Stimulated activated CD4-positive, alpha-beta T cell treated with anti-CD3 and anti-CD28 coated beads, Interleukin-12 subunit alpha, Interleukin-12 subunit beta, amount 100 ng/mL, for 24 hours (primary cell): ENCODE data around the gene ZBTB17.
"Not testable (repeated sequence)": the region's sequence is repeated elsewhere in the genome, so short reads cannot be mapped to it uniquely, and the experiment has no call there.

Source experiments
- DNase-seq, 2 experiments: peaks; one replicate each; pipeline ENCODE4 v3.0.0-alpha.2; 2020; ENCODE audit warnings: low read depth in 2 of 2

The ZBTB17 gene

DNA sequence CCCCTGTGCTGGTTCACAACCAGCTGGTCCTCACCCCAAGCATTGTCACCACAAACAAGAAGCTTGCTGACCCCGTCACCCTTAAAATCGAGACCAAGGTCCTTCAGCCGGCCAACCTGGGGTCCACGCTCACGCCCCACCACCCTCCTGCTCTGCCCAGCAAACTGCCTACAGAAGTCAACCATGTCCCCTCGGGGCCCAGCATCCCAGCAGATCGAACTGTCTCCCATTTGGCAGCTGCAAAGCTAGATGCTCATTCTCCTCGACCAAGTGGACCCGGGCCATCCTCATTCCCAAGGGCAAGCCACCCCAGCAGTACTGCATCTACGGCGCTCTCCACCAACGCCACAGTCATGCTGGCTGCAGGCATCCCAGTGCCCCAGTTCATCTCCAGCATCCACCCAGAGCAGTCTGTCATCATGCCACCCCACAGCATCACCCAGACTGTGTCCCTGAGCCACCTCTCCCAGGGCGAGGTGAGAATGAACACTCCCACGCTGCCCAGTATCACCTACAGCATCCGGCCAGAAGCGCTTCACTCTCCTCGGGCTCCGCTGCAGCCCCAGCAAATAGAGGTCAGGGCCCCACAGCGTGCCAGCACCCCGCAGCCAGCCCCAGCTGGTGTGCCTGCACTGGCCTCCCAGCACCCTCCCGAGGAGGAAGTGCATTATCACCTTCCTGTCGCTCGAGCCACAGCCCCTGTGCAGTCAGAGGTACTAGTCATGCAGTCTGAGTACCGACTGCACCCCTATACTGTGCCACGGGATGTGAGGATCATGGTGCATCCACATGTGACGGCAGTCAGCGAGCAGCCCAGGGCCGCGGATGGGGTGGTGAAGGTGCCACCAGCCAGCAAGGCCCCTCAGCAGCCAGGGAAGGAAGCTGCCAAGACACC is 40.6 kb downstream of the ZBTB17 start:
- DNase-seq = no peak

DNA sequence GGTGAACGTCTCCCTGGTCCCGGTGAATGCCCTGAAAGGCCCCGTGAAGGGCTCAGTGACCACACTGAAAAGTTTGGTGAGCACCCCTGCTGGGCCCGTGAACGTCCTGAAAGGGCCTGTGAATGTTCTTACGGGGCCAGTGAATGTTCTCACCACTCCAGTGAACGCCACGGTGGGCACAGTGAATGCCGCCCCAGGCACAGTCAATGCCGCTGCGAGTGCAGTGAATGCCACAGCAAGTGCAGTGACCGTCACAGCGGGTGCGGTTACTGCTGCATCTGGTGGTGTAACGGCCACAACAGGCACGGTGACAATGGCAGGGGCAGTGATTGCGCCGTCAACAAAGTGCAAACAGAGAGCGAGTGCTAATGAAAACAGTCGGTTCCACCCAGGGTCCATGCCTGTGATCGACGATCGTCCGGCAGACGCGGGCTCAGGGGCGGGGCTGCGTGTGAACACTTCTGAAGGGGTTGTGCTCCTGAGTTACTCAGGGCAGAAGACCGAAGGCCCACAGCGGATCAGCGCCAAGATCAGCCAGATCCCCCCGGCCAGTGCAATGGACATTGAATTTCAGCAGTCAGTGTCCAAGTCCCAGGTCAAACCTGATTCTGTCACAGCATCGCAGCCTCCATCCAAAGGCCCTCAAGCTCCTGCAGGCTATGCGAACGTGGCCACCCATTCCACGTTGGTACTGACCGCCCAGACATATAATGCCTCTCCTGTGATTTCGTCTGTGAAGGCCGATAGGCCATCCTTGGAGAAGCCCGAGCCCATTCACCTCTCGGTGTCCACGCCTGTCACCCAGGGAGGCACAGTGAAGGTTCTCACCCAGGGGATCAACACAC is 41.5 kb downstream of the ZBTB17 start:
- DNase-seq = no peak

DNA sequence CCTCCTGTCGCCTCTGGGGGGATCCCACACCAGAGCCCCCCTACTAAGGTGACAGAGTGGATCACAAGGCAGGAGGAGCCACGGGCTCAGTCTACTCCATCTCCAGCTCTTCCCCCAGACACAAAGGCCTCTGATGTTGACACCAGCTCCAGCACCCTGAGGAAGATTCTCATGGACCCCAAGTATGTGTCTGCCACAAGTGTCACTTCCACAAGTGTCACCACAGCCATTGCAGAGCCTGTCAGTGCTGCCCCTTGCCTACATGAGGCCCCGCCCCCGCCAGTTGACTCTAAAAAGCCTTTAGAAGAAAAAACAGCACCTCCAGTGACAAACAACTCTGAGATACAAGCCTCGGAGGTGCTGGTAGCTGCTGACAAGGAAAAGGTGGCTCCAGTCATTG is 42.2 kb downstream of the ZBTB17 start:
- no peak for DNase-seq

DNA sequence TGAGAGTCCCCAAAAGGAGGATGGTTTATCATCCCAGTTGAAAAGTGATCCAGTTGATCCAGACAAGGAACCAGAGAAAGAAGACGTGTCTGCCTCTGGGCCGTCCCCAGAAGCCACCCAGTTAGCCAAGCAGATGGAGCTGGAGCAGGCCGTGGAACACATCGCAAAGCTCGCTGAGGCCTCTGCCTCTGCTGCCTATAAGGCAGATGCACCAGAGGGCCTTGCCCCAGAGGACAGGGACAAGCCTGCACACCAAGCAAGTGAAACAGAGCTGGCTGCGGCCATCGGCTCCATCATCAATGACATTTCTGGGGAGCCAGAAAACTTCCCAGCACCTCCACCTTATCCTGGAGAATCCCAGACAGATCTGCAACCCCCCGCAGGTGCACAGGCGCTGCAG is 43.3 kb downstream of the ZBTB17 start:
- DNase-seq = no peak

DNA sequence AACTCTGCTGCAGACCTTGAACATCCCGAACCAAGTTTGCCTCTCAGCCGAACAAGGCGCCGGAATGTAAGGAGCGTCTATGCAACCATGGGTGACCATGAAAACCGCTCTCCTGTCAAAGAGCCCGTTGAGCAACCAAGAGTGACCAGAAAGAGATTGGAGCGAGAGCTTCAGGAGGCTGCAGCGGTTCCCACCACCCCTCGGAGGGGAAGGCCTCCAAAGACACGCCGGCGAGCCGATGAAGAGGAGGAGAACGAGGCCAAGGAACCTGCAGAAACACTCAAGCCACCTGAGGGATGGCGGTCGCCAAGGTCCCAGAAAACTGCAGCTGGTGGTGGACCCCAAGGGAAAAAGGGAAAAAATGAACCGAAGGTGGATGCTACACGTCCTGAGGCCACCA is 44.0 kb downstream of the ZBTB17 start:
- DNase-seq = no peak

DNA sequence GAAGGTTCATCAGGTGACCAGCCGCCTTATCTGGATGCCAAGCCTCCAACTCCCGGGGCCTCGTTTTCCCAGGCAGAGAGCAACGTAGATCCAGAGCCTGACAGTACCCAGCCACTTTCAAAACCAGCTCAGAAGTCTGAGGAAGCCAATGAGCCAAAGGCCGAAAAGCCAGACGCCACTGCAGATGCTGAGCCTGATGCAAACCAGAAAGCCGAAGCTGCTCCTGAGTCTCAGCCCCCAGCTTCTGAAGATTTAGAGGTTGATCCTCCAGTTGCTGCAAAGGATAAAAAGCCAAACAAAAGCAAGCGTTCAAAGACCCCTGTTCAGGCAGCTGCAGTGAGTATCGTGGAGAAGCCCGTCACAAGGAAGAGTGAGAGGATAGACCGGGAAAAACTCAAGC is 44.5 kb downstream of the ZBTB17 start:
- no peak for DNase-seq

DNA sequence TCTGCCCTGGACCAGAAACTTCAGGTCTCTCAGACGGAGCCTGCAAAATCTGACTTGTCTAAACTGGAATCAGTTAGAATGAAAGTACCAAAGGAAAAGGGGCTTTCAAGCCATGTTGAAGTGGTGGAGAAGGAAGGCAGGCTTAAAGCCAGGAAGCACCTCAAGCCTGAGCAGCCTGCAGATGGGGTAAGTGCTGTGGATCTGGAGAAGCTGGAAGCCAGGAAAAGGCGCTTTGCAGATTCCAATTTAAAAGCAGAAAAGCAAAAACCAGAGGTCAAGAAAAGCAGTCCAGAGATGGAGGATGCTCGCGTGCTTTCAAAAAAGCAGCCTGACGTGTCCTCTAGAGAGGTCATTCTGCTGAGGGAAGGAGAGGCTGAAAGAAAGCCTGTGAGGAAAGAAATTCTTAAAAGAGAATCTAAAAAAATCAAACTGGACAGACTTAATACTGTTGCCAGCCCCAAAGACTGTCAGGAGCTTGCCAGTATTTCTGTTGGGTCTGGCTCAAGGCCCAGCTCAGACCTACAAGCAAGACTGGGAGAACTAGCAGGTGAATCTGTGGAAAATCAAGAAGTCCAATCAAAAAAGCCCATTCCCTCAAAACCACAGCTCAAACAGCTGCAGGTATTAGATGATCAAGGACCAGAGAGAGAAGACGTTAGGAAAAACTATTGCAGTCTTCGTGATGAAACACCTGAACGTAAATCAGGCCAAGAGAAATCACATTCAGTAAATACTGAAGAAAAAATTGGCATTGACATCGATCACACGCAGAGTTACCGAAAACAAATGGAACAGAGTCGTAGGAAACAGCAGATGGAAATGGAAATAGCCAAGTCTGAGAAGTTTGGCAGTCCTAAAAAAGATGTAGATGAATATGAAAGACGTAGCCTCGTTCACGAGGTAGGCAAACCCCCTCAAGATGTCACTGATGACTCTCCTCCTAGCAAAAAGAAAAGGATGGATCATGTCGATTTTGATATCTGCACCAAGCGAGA is 46.6 kb downstream of the ZBTB17 start:
- no peak for DNase-seq

DNA sequence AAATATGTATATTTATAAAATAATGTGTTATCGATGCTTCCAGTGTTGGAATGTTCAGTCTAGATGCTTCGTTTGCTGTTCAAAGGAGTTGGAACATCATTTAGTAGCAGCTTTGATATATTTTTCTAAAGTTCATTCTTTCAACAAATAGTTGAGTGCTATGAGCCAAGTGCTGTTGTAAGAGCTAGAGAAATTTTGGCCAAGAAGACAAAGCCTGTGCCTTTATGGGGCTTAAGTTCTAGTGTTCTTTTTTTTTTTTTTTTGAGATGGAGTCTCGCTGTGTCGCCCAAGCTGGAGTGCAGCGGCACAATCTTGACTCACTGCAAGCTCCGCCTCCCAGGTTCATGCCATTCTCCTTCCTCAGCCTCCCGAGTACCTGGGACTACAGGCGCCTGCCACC is 49.5 kb downstream of the ZBTB17 start:
- not testable (repeated sequence) for DNase-seq

DNA sequence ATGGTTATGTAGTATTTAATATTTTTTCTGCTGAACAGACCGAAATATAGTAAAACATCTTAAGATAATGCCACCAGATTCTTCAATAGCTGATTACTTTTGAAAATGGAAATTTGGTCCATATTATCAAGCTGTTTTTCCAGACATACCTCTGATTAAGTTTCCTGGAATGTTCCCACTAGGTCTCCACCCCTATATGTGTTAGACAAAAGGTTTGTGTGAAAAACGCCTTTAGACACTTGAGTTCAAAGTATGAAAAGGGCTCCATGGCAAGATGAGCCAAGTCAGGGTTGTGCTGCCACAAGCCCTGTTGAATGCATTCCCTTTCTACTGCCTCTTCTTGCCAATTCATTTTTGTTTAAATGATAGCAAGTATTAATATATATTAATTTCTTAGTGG is 52.7 kb downstream of the ZBTB17 start:
- no peak for DNase-seq

DNA sequence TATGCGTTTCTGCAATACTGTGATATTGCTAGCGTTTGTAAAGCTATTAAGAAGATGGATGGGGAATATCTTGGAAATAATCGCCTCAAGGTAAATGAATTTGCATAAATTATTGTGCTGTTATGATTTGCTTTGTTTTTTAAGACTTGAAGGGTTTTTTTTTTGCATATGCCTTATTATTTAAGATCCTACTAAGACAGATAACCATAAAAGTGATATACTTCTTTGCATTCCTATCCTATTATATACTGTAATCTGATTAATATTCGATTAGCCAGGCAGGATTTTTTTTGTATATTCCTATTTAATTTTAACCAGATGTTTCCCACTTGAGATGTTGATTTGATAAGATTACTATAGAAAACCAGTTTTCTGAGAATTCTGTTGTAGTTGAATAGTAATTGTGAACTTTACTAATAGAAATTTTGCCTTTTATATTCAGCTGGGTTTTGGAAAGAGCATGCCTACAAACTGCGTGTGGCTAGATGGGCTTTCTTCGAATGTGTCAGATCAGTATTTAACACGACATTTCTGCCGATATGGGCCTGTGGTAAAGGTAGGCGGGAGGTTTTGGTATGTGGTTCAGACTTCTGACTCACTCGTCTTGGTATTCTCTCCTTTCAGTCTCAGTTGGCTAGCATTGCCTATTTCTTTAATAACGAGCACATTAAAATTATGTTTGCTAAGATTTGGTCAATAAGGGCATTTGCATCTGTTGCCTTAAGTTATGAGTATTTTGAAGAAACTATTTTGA is 56.8 kb downstream of the ZBTB17 start:
- peak; percentile 43 to 60 for DNase-seq

DNA sequence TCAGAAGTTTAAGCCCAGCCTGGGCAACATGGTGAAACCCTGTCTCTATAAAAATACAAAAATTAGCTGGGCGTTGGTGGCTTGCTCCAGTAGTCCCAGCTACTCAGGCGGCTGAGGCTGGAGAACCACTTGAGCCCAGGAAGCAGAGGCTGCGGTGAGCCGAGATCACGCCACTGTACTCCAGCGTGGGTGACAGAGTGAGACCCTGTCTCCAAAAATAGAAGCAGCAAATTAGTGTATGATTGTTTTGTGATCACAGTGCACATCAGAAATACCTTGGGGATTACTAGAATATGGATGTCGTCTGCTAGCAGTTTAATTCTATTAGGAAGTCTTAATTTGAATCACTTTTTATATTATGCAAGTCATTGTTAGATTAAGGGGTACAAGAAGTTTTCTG is 59.0 kb downstream of the ZBTB17 start:
- DNase-seq = no peak

DNA sequence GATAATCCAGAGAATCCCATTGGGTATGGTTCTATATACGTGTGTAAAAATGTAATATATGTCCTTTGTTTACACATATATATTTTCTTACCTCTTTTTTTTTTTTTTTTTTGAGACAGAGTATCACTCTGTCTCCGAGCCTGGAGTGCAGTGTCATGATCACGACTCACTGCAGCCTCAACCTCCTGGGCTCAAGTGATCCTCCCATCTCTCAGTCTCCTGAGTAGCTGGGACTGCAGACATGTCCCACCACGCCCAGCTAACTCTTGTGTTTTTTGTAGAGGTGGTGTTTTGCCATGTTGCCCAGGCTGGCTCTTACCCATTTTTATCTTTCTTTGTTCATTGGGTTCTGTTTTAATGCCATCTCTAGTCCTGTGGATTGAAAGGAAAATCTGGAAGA is 59.5 kb downstream of the ZBTB17 start:
- DNase-seq = no peak

DNA sequence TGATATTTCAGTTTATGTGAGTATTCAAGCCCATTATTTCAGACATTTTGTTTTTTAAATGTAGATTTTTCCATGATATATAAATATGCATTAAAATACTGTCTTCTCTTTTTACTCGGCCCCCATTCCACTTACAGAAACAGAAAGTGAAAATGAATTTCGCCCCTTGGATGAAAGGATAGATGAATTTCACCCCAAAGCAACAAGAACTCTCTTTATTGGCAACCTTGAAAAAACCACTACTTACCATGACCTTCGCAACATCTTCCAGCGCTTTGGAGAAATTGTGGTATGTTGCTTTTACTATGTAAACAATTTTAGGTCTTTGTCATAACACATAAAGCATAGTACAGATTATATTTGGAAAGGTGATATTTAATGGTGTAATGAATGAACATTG is 59.9 kb downstream of the ZBTB17 start:
- DNase-seq = no peak

DNA sequence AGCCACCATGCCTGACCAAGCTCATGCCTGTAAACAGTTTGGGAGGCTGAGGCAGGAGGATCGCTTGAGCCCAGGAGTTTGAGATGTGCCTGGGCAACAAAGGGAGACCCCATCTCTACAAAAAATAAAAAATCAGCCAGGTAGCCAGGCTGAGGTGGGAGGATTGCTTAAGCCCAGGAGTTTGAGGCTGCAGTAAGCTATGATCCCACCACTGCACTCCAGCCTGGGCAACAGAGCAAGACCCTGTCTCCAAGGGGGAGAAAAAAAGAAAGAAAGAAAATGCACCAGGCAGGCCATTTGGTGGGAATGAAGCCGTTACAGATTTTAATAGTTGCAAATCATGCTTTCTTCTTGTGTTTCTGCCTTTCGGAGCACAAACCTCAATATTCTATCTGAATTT is 62.3 kb downstream of the ZBTB17 start:
- not testable (repeated sequence) for DNase-seq

DNA sequence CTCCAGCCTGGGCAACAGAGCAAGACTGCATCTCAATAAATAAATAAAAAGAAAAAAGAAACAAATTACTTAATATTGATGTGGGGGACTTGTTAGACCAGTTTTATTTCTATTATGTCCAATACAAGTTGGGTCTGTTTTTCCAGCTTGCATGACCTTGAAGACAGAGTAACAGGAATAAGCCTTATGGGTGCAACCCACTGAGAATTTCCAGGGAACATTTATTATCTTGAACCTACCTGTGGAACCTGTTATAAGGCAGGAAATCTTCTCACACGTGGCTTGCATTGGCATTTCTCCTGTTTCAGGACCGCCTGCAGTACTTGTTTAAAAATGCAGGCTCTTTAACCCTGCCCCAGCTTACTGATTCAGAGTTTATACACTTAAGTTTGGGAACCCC is 64.0 kb downstream of the ZBTB17 start:
- no peak for DNase-seq

DNA sequence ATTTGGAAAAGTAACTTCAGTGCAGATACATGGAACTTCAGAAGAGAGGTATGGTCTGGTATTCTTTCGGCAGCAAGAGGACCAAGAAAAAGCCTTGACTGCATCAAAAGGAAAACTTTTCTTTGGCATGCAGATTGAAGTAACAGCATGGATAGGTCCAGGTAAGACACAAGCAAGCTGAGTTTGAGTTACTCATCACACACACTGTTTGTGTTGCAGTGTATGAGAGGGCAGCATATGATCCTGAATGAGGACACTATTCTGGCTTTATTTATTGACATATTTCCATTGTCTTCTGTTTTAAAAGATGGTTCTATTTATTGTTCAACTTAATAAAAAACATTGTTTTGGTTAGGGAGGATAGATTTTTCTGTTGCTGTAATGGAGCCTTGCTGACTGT is 64.8 kb downstream of the ZBTB17 start:
- no peak for DNase-seq

DNA sequence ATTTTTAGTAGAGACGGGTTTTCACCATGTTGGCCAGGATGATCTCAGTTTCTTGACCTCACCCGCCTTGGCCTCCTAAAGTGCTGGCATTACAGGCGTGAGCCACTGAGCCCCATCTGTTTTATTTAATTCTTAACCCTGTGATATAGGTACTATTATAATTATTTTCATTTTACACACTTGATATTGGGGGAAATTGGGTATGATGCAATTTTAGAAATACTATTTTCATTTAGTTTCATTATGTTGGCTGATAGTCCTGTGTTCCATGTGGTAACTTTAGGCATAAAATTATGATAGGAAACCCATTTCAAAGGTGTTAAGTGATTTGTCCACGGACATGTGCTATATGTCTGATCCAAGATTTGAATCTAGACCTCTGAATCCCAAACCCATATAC is 67.3 kb downstream of the ZBTB17 start:
- DNase-seq = no peak

DNA sequence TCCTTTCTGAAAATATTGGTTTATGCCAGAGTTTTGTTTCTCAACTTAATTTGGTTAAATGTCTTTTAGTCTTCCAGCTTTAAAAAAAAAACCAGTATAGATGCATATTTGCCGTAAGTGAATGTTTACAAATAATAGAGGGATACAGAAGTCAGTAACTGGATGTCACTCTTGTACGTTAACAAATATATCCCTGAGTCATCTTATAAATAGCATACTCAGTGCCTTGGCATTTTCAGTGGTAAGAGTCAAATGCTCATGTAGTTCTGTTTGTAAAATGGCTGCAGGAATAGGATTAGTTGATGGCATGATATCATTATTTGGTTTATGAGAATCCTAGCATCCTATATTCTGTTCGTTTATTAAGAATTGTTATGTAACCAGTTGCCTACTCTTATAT is 73.0 kb downstream of the ZBTB17 start:
- no peak for DNase-seq

DNA sequence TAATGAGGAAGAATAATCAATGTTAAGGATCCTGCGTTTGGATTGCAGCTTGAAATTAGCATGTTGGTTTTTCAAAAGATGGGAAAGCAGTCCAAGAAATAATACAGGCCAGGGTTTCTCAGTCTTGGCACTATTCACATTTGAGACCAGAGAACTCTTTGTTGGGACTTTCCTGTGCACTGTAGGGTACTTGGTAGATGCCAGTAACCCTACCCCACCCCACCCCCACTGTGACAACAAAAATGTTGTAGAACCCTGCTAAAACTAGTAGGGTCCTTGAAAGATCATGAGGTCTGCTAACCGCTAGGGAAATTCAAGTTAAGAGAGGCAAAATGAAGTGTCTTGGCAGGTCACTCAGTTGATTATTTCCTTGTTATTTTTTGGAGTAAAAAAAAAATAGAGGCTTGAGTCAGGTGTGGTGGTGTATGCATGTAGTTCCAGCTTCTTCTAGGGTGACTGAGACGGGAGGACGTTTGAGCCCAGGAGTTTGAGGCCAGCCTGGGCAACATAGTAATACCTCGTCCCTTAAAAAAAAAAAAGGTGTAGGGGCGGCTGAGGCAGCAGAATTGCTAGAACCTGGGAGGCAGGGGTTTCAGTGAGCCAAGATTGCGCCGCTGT is 75.1 kb downstream of the ZBTB17 start:
- DNase-seq = no peak

DNA sequence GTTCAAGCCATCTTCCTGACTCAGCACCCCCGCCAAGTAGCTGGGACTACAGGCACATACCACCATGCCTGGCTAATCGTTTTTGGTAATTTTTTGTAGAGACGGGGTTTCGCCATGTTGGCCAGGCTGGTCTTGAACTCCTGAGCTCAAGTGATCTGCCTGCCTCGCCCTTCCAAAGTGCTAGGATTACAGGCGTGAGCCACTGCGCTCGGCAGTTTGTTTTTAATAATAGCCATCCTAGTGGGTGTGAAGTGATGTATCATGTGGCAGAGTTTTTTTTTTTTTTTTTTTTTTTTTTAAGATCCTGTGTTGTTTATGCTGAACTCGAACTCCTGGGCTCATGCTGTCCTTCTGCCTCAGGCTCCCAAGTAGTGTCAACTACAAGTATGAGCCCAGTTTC is 76.6 kb downstream of the ZBTB17 start:
- DNase-seq = no peak
